Osteocyte (in vitro differentiated cells): ENCODE results near the gene C1orf122. TPM values are rescaled to one million over a fixed set of nuclear protein-coding genes. Genes with fewer than 3 reads are reported as not detected.
A peak's percentile ranks its signal among the peaks of the same experiment; 100 is the strongest.

ENCODE experiments used
- DNase-seq: peaks from one replicate; pipeline ENCODE4 v3.0.0; 2021; ENCODE audit warnings: mixed read lengths; ENCODE audit not compliant: unreplicated experiment; ENCODE audit errors: extremely low spot score
- H3K27ac Mint-ChIP-seq: one replicate; pipeline ENCODE4 v1.8.0; 2021; ENCODE audit warnings: mild to moderate bottlenecking, mixed read lengths; ENCODE audit not compliant: unreplicated experiment
- H3K27me3 Mint-ChIP-seq: one replicate; pipeline ENCODE4 v1.8.0; 2021; ENCODE audit warnings: mixed read lengths; ENCODE audit not compliant: unreplicated experiment
- H3K36me3 Mint-ChIP-seq: one replicate; pipeline ENCODE4 v1.8.0; 2021; ENCODE audit warnings: mixed read lengths; ENCODE audit not compliant: unreplicated experiment
- H3K4me1 Mint-ChIP-seq: one replicate; pipeline ENCODE4 v1.8.0; 2021; ENCODE audit warnings: mixed read lengths; ENCODE audit not compliant: unreplicated experiment
- H3K4me3 Mint-ChIP-seq: one replicate; pipeline ENCODE4 v1.8.0; 2021; ENCODE audit warnings: mild to moderate bottlenecking, moderate library complexity, mixed read lengths; ENCODE audit not compliant: unreplicated experiment
- H3K9me3 Mint-ChIP-seq: one replicate; pipeline ENCODE4 v1.8.0; 2021; ENCODE audit warnings: mixed read lengths; ENCODE audit not compliant: unreplicated experiment
- CTCF ChIP-seq: fragments of 200-600 bp; sonication (generic); IDR thresholded peaks from 2 replicates; pipeline ENCODE4 v1.5.0; 2021; ENCODE audit warnings: antibody characterized with exemption, mild to moderate bottlenecking, moderate library complexity
- long read RNA-seq: library from polyadenylated mRNA; unstranded; transcript quantifications from one replicate; pipeline ENCODE4 v2.0.0, GENCODE V29; 2021
- total RNA-seq: library from RNA; stranded (reverse); gene quantifications from 2 replicates; pipeline ENCODE4 v1.2.1, GENCODE V29; 2021

The C1orf122 gene
- total RNA-seq: 55.0 and 57.0 TPM in 2 replicates
- long read RNA-seq, partial matches to known transcripts: 0 of 3 reads
- long read RNA-seq, other reads (novel, unspliced or antisense): 0 of 3 reads

- peak within 1 kb of the TSS; percentile 88 for H3K4me3 Mint-ChIP-seq
- H3K9me3 Mint-ChIP-seq: no peaks in the 10 kb centered on the region
- H3K4me1 Mint-ChIP-seq: peaks cover 32% of the 10 kb centered on the region
- peak within 1 kb of the TSS; percentile 97 for H3K27ac Mint-ChIP-seq
- peak; percentile 97 for DNase-seq
- H3K36me3 Mint-ChIP-seq: peaks cover 21% of the 10 kb centered on the region
- no peaks in the 10 kb centered on the region for H3K27me3 Mint-ChIP-seq
- no peak for TF ChIP-seq CTCF
Observed at GRCh38 chr1:37807555-37808368, at the start of gene C1orf122, which contains the start of gene YRDC. Gene C1orf122 (plus strand): TSS chr1:37807790. CDS start chr1:37808405, 615 bp downstream. Gene YRDC (minus strand): TSS chr1:37808208. CDS start chr1:37808180, 28 bp downstream.

GRCh38 chr1:37759451-37759850 lies 48.1 kb upstream of the C1orf122 start:
- peaks cover 35% of the 10 kb centered on the region for H3K27me3 Mint-ChIP-seq
- peak; percentile 1 for DNase-seq
- TF ChIP-seq CTCF: no peak
- H3K4me1 Mint-ChIP-seq: no peaks in the 10 kb centered on the region
- no peak overlapping the region for H3K27ac Mint-ChIP-seq
- H3K9me3 Mint-ChIP-seq: no peaks in the 10 kb centered on the region
- no peaks in the 10 kb centered on the region for H3K36me3 Mint-ChIP-seq
- no peak overlapping the region for H3K4me3 Mint-ChIP-seq

- Mint-ChIP-seq H3K36me3 (no peaks in the 10 kb centered on the region), H3K27ac (no peak overlapping the region), H3K4me3 (no peak overlapping the region), H3K27me3 (peaks cover 39% of the 10 kb centered on the region), H3K9me3 (no peaks in the 10 kb centered on the region), H3K4me1 (peaks cover 3% of the 10 kb centered on the region)
- no peak for TF ChIP-seq CTCF
- peak; percentile 83 for DNase-seq
Observed at GRCh38 chr1:37761416-37762095, 46.0 kb upstream of the C1orf122 start.

- H3K4me3 Mint-ChIP-seq: no peak overlapping the region
- peak; percentile 67 for DNase-seq
- peaks cover 3% of the 10 kb centered on the region for H3K4me1 Mint-ChIP-seq
- peaks cover 46% of the 10 kb centered on the region for H3K27me3 Mint-ChIP-seq
- H3K9me3 Mint-ChIP-seq: no peaks in the 10 kb centered on the region
- H3K27ac Mint-ChIP-seq: no peak overlapping the region
- TF ChIP-seq CTCF: no peak
- H3K36me3 Mint-ChIP-seq: no peaks in the 10 kb centered on the region
Observed at GRCh38 chr1:37762516-37762915, 45.1 kb upstream of the C1orf122 start.
